Astrocyte of the cerebellum (primary cell): ENCODE measurements around the gene SULF2.

ENCODE experiments used
- DNase-seq: peaks from one replicate; pipeline ENCODE4 v3.0.0-alpha.2; 2011; ENCODE audit warnings: low read depth
- H3K4me3 ChIP-seq: 2 replicates; pipeline ENCODE4 v1.5.1; 2011; ENCODE audit warnings: mild to moderate bottlenecking, low read depth, low read length, moderate library complexity
- in situ Hi-C: cut with HindIII; loops from 2 replicates; pipeline ENCODE4 v1.10.0; 2017; ENCODE audit warnings: low sequenced_read_pairs
- TF ChIP-seq, protein P1 (sequence below): IDR thresholded peaks from 2 replicates; pipeline ENCODE4 v1.5.1; 2012; ENCODE audit warnings: low read length, low read depth, moderate library complexity, mild to moderate bottlenecking; ENCODE audit errors: missing control alignments

SULF2 gene

DNA sequence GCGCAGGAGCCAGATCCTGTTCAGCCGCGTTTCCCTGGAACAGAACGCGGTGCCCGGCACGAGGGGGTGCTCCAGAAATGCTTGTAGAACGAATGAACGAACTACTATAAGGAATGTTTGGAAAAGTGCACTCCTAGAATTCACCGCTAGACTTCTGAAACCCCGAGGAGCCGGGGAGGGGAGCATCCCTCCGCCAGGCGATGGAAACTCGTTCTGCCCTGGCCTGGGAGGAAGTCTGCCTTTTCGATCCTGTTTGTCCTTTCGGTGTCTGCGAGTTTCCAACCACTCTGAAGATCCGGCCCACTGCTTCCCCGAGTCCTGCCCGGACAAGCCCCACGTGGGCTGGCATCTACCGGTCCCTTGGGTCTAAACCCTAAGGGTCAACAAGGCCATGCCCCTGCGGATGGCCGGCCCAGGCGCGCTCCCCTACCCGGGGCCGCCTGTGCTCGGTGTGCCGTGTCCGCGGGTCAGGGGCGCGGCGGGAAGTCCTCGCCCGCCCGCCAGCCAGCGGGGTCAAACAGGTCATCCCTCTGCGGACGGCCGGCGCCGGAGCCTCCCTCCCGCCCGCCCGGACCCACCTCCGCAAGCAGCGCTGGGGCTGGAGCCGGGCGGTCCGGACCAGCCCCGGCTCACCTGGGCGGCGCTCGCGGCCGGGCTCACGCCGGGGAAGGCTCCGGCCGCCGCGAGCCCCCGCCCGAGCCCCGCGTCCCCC lies 526 bp downstream of the SULF2 start:
- TF ChIP-seq, protein P1, sequence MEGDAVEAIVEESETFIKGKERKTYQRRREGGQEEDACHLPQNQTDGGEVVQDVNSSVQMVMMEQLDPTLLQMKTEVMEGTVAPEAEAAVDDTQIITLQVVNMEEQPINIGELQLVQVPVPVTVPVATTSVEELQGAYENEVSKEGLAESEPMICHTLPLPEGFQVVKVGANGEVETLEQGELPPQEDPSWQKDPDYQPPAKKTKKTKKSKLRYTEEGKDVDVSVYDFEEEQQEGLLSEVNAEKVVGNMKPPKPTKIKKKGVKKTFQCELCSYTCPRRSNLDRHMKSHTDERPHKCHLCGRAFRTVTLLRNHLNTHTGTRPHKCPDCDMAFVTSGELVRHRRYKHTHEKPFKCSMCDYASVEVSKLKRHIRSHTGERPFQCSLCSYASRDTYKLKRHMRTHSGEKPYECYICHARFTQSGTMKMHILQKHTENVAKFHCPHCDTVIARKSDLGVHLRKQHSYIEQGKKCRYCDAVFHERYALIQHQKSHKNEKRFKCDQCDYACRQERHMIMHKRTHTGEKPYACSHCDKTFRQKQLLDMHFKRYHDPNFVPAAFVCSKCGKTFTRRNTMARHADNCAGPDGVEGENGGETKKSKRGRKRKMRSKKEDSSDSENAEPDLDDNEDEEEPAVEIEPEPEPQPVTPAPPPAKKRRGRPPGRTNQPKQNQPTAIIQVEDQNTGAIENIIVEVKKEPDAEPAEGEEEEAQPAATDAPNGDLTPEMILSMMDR: peak; percentile 46
- in situ Hi-C loops: loop anchor here (10.0 kb wide), 1 partner anchor 510 kb away; no protein-coding TSS in a partner anchor
- no peak for DNase-seq
- H3K4me3 ChIP-seq: peak overlapping the region; percentile 71

DNA sequence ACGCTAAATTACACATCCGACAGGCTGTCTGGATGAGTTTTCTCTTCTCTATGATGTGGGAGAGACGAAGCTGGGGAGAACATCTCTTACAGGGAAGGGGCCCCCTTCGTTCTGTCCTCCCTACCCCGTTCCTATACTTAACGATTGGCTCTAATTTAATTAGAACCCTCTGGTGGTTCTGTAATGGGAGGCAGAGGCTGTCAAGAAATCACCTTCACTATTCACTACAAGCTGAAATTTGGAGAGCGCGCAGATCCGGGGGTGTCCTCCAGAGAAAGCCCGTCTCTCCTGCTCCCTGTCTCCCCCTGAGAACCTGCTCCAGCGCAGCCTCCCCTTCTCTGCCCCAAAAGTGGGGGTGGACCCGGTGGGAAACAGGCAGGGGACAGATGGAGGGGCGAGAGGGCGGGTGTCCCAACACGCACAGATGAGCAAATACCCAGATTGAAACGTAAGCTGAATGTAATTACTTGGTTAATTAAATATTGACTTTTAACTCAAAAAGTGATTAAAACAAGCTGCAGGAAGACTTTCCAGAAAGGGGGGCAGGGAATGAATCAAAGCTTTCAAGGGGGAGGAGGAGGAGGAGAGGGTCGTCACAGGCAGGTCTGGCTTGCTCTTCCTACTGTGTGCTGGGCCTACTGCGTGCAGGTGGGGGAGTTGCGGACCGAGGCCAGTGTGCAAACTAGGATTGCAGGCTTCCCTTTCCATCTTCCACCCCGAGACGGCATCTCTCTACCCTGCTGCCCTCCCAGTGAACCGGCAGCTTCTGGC lies 1.3 kb downstream of the SULF2 start:
- in situ Hi-C loops: loop anchor here (10.0 kb wide), 1 partner anchor 511 kb away; no protein-coding TSS in a partner anchor
- peak overlapping the region; percentile 71 for H3K4me3 ChIP-seq
- no peak for DNase-seq
- TF ChIP-seq, protein P1: no peak

DNA sequence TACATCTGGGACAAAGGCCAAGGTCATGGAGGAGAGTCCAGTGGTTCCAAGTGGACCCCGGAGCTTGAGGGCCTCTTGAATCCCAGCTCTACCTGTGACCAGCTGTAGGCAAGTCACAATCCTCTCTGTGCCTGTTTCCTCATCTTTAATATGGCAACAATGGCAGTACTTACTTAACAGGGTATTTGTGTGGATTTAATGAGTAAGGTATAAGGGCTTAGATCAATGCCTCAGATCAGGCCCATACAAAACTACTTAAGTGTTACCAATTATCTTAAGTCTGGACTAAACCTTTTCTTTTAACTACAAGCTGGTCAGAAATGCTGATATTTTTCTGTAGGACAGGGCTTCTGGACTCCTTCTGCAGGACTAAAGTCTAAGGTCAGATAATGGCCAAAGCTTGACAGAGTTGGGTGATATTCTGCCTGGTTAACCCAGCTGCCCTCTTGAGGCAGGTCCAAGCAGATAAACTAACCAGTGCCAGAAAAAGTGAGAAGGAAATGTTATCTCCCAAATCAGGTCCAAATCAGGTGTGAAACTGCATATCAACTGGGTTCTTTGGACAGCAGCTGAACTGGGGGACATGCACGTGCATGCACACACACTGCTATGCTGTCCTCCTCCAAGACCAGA lies 2.2 kb downstream of the SULF2 start:
- in situ Hi-C loops: loop anchor here (10.0 kb wide), 1 partner anchor 512 kb away; no protein-coding TSS in a partner anchor
- DNase-seq: no peak
- TF ChIP-seq, protein P1: no peak
- no peak overlapping the region for H3K4me3 ChIP-seq

DNA sequence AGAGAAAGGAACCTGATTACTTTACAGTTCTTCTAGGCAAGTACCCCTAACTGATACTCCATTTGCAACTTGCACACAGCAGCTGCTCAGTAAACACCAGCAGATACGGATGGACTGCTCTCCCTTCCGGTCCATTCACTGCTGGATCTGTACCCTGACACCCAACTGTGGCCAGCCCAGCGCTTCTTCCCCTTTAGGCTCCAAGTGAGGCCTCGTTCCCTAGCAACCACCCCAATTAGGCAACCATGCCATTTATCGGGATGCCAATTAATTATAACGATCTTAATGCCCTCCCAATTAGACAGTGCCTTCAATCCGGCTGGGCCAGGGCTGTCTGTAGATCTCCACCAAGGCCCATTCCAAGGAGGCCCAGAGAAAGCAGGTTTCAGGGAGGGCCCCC lies 3.2 kb downstream of the SULF2 start:
- no peak overlapping the region for H3K4me3 ChIP-seq
- TF ChIP-seq, protein P1: no peak
- DNase-seq: no peak
- in situ Hi-C loops: loop anchor here (10.0 kb wide), 1 partner anchor 513 kb away; no protein-coding TSS in a partner anchor

DNA sequence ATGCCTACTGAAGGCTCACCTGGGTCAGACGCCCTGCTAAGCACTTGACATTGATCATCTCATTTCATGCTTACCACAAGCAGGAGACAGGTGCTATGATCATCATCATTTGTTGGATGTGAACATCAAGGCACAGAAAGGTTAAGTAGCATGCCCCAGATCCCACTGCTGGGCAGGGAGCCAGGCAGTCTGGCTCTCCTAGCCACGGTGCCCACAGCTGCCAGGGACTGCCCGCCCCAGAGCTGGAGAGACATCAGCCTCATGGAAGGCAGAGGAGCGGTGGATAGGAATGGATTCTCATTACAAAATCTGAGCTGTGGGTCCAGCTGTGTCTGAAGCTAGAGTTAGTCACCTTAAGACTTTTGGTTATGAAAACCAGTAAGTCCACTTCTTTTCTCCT lies 3.6 kb downstream of the SULF2 start:
- no peak overlapping the region for H3K4me3 ChIP-seq
- TF ChIP-seq, protein P1: no peak
- in situ Hi-C loops: loop anchor here (10.0 kb wide), 1 partner anchor 513 kb away; no protein-coding TSS in a partner anchor
- no peak for DNase-seq

DNA sequence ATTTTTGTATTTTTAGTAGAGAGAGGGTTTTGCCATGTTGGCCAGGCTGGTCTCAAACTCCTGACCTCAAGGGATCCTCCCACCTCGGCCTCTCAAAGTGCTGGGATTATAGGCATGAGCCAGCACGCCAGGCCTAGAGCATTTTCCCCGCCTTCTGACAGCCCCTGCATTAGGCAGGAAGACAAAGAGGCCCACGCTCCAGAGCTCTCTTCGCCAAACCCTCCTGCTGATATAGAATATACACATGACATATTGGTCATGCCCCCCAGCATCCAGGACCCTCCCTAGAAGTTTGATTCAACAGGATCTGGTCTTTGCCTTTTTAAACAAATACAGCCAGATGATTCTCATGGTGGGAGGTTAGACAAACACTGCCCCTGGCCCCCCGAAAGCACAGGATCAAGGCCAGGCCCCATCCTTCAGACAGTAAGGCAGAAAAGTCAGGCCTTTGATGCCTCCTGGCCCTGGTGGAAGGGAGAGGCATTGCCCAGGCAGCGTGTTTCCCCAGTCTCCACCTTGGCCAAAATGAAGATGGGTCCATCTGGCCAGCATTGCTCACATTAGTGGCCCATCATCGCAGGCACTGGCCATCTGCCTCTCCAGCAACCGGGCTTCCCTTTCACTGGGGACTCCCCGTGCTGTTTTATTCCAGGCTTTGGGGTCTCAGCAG lies 4.4 kb downstream of the SULF2 start:
- TF ChIP-seq, protein P1: peak; percentile 11
- no peak for DNase-seq
- no peak overlapping the region for H3K4me3 ChIP-seq
- in situ Hi-C loops: loop anchor here (10.0 kb wide), 1 partner anchor 514 kb away; no protein-coding TSS in a partner anchor
